Left renal cortex interstitium (tissue), 4 donors: Measurements from ENCODE around the gene ADAMTS1. TPM values are rescaled to one million over a fixed set of nuclear protein-coding genes. Genes with fewer than 3 reads are reported as not detected.

ENCODE experiments used
- DNase-seq, 4 donors: peaks; one replicate each; pipeline ENCODE4 v3.0.0-alpha.2; 2013; ENCODE audit warnings: low read depth in 4 of 4, low spot score in 2 of 4, missing footprints in 1 of 4
- polyA plus RNA-seq, 4 donors: library from polyadenylated mRNA; unstranded; fragments of 120-200 nt; gene quantifications; one replicate each; pipeline ENCODE4 v1.2.1, GENCODE V29; 2013; ENCODE audit not compliant: insufficient read length in 4 of 4

ADAMTS1 gene
- polyA plus RNA-seq, 4 donors, result 76.9 to 111 (median 103) TPM

GRCh38 chr21:26794597-26795411, 50.4 kb downstream of the ADAMTS1 start:
- no peak for DNase-seq

- DNase-seq, result no peak
Observed at GRCh38 chr21:26790296-26790695, 54.9 kb downstream of the ADAMTS1 start.

DNA sequence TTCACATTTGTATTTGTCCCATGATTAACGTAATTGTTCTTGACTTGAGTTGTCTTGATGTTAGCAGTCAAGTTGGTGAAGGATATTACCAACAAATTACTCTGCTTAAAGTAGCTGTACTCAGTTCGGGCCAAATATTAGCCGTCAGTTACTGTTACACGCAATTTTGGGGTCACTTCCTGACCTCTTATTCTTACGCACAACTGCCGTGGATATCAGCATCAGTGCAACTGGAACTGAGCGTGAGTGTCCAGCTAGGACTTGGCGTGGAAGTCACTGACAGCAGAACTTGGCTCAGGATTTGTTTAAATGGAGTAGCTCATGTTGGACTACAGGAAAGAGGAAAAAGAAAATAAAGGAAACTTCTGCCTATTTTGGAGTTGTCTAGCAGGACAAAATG, 56.4 kb downstream of the ADAMTS1 start:
- DNase-seq, result no peak

Other genes starting within 250 kb of the ADAMTS1 start
- 10 to 100 TPM; 19.1 to 25.8 (median 23.5) TPM for gene ADAMTS5, start 121.7 kb upstream of the ADAMTS1 start, polyA plus RNA-seq